GM23338 (cell line): ENCODE data around the gene UST. TPM values are rescaled to one million over a fixed set of nuclear protein-coding genes. Genes with fewer than 3 reads are reported as not detected.

ENCODE experiments used
- ATAC-seq: fragments of 200-7000 bp; cut with Tn5 transposase; 3 replicates; pipeline ENCODE4 v1.9.1; 2020
- DNase-seq: peaks from one replicate; pipeline ENCODE4 v3.0.0-alpha.2; 2015; ENCODE audit warnings: low spot score
- H2AFZ ChIP-seq: fragments of 200-600 bp; sonication (generic); 2 replicates; pipeline ENCODE4 v1.8.0; 2016; ENCODE audit warnings: antibody characterized with exemption, mild to moderate bottlenecking, moderate library complexity
- H3F3A ChIP-seq: fragments of 200-600 bp; sonication (generic); replicated peaks from 2 replicates; pipeline ENCODE4 v1.8.0; 2017; ENCODE audit warnings: antibody characterized with exemption, mixed run types, low read depth
- H3K27ac ChIP-seq: fragments of 200-600 bp; sonication (generic); 2 replicates; pipeline ENCODE4 v1.6.1; 2016; ENCODE audit warnings: low read depth
- H3K27me3 ChIP-seq: fragments of 200-600 bp; sonication (generic); 2 replicates; pipeline ENCODE4 v1.8.0; 2016; ENCODE audit warnings: mild to moderate bottlenecking, mixed run types, moderate library complexity; ENCODE audit not compliant: insufficient read depth
- H3K36me3 ChIP-seq: fragments of 200-600 bp; sonication (generic); 2 replicates; pipeline ENCODE4 v1.8.0; 2016; ENCODE audit warnings: mild to moderate bottlenecking; ENCODE audit not compliant: insufficient read depth
- H3K4me1 ChIP-seq: fragments of 200-600 bp; sonication (generic); 2 replicates; pipeline ENCODE4 v1.8.0; 2016; ENCODE audit warnings: mild to moderate bottlenecking, moderate library complexity; ENCODE audit not compliant: insufficient read depth
- H3K4me2 ChIP-seq: fragments of 200-600 bp; sonication (generic); 2 replicates; pipeline ENCODE4 v1.7.1; 2017; ENCODE audit warnings: mixed run types
- H3K4me3 ChIP-seq: fragments of 200-600 bp; sonication (generic); 2 replicates; pipeline ENCODE4 v1.6.1; 2016; ENCODE audit warnings: mixed run types
- H3K79me2 ChIP-seq: fragments of 200-600 bp; sonication (generic); replicated peaks from 2 replicates; pipeline ENCODE4 v1.8.0; 2017; ENCODE audit warnings: mild to moderate bottlenecking; ENCODE audit not compliant: insufficient read depth
- H3K9me2 ChIP-seq: fragments of 200-600 bp; sonication (generic); 2 replicates; pipeline ENCODE4 v1.8.0; 2017; ENCODE audit not compliant: insufficient read depth
- H4K20me1 ChIP-seq: fragments of 200-600 bp; sonication (generic); replicated peaks from 2 replicates; pipeline ENCODE4 v1.8.0; 2017; ENCODE audit warnings: mild to moderate bottlenecking; ENCODE audit not compliant: insufficient read depth
- H3K27ac Mint-ChIP-seq: 2 replicates; pipeline ENCODE4 v1.8.0; 2020; ENCODE audit warnings: inconsistent platforms, mild to moderate bottlenecking, moderate library complexity, mixed read lengths
- H3K27me3 Mint-ChIP-seq: 3 replicates; pipeline ENCODE4 v1.8.0; 2022; ENCODE audit warnings: low read depth, mild to moderate bottlenecking, moderate library complexity, mixed read lengths, inconsistent platforms; ENCODE audit not compliant: insufficient read depth, poor library complexity
- H3K36me3 Mint-ChIP-seq: 3 replicates; pipeline ENCODE4 v1.8.0; 2021; ENCODE audit warnings: low read depth, mild to moderate bottlenecking, inconsistent platforms, moderate library complexity, mixed read lengths
- H3K4me1 Mint-ChIP-seq: 3 replicates; pipeline ENCODE4 v1.8.0; 2020; ENCODE audit warnings: mild to moderate bottlenecking, inconsistent platforms, mixed read lengths
- H3K4me3 Mint-ChIP-seq: 3 replicates; pipeline ENCODE4 v1.8.0; 2021; ENCODE audit warnings: moderate library complexity, mild to moderate bottlenecking, inconsistent platforms, mixed read lengths
- H3K9me3 Mint-ChIP-seq: 3 replicates; pipeline ENCODE4 v1.8.0; 2020; ENCODE audit warnings: moderate library complexity, mild to moderate bottlenecking, inconsistent platforms, mixed read lengths
- EZH2phosphoT487 ChIP-seq: fragments of 200-600 bp; sonication (generic); IDR thresholded peaks from one replicate; pipeline ENCODE4 v1.8.1; 2018; ENCODE audit warnings: antibody characterized with exemption; ENCODE audit not compliant: unreplicated experiment
- JUNB ChIP-seq: IDR thresholded peaks from one replicate; pipeline ENCODE4 v1.6.1; 2016; ENCODE audit warnings: antibody characterized with exemption; ENCODE audit not compliant: unreplicated experiment
- NANOG ChIP-seq: IDR thresholded peaks from 2 replicates; pipeline ENCODE4 v1.6.1; 2016; ENCODE audit warnings: antibody characterized with exemption, borderline replicate concordance
- POLR2AphosphoS5 ChIP-seq: IDR thresholded peaks from 2 replicates; pipeline ENCODE4 v1.6.1; 2016; ENCODE audit warnings: antibody characterized with exemption, low read depth
- STAT1 ChIP-seq: IDR thresholded peaks from one replicate; pipeline ENCODE4 v1.6.1; 2016; ENCODE audit warnings: antibody characterized with exemption; ENCODE audit not compliant: unreplicated experiment
- ZNF331 ChIP-seq: fragments of 250-450 bp; sonication (Bioruptor Pico); IDR thresholded peaks from 2 replicates; pipeline ENCODE4 v1.5.0; 2020; ENCODE audit warnings: low read depth, mild to moderate bottlenecking, moderate library complexity
- polyA plus RNA-seq: library from polyadenylated mRNA; unstranded; fragments of >200 nt; fragmentation: Nextera tagmentation; extraction: Ambion mirVana; gene quantifications from 2 replicates; pipeline ENCODE4 v1.2.1, GENCODE V29; 2016
- total RNA-seq: library from RNA; depleted of rRNA; stranded (reverse); fragments of >200 nt; shearing (Covaris generic); gene quantifications from 2 replicates; pipeline ENCODE4 v1.2.3, GENCODE V29; 2014
- TF ChIP-seq, protein P1 (sequence below): IDR thresholded peaks from 2 replicates; pipeline ENCODE4 v1.6.1; 2016; ENCODE audit warnings: antibody characterized with exemption
- TF ChIP-seq, protein P2 (sequence below): fragments of 250-450 bp; sonication (Bioruptor Pico); IDR thresholded peaks from 2 replicates; pipeline ENCODE4 v1.5.0; 2020; ENCODE audit warnings: mild to moderate bottlenecking, moderate library complexity

The UST gene
- total and polyA plus RNA-seq, 2 experiments from 2014 or later, result 12.6 to 33.0 TPM

DNA sequence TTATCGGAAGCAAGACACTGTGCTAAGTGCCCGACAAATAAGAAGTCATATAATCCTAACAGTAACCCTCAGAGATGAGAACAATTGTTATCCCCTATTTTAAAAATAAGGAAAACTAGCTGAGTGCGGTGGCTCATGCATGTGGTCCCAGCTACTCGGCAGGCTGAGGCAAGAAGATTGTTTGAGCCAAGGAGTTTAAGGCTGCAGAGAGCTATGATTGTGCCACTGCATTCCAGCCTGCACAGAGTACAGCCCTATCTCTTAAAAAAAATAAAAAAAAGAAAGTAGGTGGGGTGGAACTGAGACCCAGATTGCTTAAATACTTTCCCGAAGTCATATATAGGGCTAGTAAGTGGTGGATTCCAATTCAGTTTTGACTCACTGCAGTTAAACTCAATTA, 84.7 kb downstream of the UST start:
- Histone ChIP-seq H3K36me3 (no peaks in the 10 kb centered on the region), H3K9me2 (no peaks in the 10 kb centered on the region), H3F3A (no peaks in the 10 kb centered on the region), H3K4me1 (peaks cover 46% of the 10 kb centered on the region), H3K27ac (no peak overlapping the region), H2AFZ (no peak overlapping the region), H4K20me1 (peaks cover 6% of the 10 kb centered on the region; the same call in 1 of the 2 replicates), H3K27me3 (no peaks in the 10 kb centered on the region), H3K4me2 (no peak overlapping the region), H3K79me2 (peaks cover 100% of the 10 kb centered on the region), H3K4me3 (no peak overlapping the region)
- Mint-ChIP-seq H3K36me3 (peaks cover 6% of the 10 kb centered on the region; the same call in 2 of the 3 replicates), H3K27me3 (peaks cover 3% of the 10 kb centered on the region), H3K27ac (no peak overlapping the region), H3K4me3 (no peak overlapping the region), H3K9me3 (no peaks in the 10 kb centered on the region), H3K4me1 (peaks cover 57% of the 10 kb centered on the region)
- ATAC-seq (no peak), DNase-seq (no peak)
- no peak for TF ChIP-seq JUNB
- TF ChIP-seq, protein P1, sequence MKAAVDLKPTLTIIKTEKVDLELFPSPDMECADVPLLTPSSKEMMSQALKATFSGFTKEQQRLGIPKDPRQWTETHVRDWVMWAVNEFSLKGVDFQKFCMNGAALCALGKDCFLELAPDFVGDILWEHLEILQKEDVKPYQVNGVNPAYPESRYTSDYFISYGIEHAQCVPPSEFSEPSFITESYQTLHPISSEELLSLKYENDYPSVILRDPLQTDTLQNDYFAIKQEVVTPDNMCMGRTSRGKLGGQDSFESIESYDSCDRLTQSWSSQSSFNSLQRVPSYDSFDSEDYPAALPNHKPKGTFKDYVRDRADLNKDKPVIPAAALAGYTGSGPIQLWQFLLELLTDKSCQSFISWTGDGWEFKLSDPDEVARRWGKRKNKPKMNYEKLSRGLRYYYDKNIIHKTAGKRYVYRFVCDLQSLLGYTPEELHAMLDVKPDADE, result no peak
- no peak for TF ChIP-seq NANOG
- TF ChIP-seq, protein P2, sequence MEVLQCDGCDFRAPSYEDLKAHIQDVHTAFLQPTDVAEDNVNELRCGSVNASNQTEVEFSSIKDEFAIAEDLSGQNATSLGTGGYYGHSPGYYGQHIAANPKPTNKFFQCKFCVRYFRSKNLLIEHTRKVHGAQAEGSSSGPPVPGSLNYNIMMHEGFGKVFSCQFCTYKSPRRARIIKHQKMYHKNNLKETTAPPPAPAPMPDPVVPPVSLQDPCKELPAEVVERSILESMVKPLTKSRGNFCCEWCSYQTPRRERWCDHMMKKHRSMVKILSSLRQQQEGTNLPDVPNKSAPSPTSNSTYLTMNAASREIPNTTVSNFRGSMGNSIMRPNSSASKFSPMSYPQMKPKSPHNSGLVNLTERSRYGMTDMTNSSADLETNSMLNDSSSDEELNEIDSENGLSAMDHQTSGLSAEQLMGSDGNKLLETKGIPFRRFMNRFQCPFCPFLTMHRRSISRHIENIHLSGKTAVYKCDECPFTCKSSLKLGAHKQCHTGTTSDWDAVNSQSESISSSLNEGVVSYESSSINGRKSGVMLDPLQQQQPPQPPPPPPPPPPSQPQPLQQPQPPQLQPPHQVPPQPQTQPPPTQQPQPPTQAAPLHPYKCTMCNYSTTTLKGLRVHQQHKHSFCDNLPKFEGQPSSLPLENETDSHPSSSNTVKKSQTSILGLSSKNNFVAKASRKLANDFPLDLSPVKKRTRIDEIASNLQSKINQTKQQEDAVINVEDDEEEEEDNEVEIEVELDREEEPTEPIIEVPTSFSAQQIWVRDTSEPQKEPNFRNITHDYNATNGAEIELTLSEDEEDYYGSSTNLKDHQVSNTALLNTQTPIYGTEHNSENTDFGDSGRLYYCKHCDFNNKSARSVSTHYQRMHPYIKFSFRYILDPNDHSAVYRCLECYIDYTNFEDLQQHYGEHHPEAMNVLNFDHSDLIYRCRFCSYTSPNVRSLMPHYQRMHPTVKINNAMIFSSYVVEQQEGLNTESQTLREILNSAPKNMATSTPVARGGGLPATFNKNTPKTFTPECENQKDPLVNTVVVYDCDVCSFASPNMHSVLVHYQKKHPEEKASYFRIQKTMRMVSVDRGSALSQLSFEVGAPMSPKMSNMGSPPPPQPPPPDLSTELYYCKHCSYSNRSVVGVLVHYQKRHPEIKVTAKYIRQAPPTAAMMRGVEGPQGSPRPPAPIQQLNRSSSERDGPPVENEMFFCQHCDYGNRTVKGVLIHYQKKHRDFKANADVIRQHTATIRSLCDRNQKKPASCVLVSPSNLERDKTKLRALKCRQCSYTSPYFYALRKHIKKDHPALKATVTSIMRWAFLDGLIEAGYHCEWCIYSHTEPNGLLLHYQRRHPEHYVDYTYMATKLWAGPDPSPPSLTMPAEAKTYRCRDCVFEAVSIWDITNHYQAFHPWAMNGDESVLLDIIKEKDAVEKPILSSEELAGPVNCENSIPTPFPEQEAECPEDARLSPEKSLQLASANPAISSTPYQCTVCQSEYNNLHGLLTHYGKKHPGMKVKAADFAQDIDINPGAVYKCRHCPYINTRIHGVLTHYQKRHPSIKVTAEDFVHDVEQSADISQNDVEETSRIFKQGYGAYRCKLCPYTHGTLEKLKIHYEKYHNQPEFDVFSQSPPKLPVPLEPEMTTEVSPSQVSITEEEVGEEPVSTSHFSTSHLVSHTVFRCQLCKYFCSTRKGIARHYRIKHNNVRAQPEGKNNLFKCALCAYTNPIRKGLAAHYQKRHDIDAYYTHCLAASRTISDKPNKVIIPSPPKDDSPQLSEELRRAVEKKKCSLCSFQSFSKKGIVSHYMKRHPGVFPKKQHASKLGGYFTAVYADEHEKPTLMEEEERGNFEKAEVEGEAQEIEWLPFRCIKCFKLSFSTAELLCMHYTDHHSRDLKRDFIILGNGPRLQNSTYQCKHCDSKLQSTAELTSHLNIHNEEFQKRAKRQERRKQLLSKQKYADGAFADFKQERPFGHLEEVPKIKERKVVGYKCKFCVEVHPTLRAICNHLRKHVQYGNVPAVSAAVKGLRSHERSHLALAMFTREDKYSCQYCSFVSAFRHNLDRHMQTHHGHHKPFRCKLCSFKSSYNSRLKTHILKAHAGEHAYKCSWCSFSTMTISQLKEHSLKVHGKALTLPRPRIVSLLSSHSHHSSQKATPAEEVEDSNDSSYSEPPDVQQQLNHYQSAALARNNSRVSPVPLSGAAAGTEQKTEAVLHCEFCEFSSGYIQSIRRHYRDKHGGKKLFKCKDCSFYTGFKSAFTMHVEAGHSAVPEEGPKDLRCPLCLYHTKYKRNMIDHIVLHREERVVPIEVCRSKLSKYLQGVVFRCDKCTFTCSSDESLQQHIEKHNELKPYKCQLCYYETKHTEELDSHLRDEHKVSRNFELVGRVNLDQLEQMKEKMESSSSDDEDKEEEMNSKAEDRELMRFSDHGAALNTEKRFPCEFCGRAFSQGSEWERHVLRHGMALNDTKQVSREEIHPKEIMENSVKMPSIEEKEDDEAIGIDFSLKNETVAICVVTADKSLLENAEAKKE, result no peak
- TF ChIP-seq STAT1, result no peak
- TF ChIP-seq ZNF331 (CRISPR knock-in tag), result no peak
- no peak for TF ChIP-seq POLR2AphosphoS5
- no peak for TF ChIP-seq EZH2phosphoT487
